Activated CD8-positive, alpha-beta memory T cell treated with anti-CD3 and anti-CD28 coated beads, Interleukin-2, amount 50 U/mL, for 1 hour (primary cell): ENCODE data around the gene WDR93.

ENCODE experiments used
- DNase-seq: peaks from one replicate; pipeline ENCODE4 v3.0.0-alpha.2; 2020; ENCODE audit errors: extremely low read depth

WDR93 gene

GRCh38 chr15:89690276-89691218 is at the start of gene WDR93, which contains the start of gene PEX11A:
Gene WDR93 (plus strand): TSS chr15:89690811. CDS start chr15:89701747, 10,936 bp downstream.
Gene PEX11A (minus strand): TSS chr15:89690754. CDS start chr15:89690632, 122 bp downstream.
- DNase-seq = peak; percentile 25

GRCh38 chr15:89641053-89641452 is 49.6 kb upstream of the WDR93 start:
- no peak for DNase-seq

- no peak for DNase-seq
Measured at GRCh38 chr15:89642106-89642505, 48.5 kb upstream of the WDR93 start.

GRCh38 chr15:89645680-89646079 is 44.9 kb upstream of the WDR93 start:
- no peak for DNase-seq

GRCh38 chr15:89646416-89647141 is 44.0 kb upstream of the WDR93 start:
- DNase-seq = no peak

- no peak for DNase-seq
Measured at GRCh38 chr15:89647191-89647851, 43.3 kb upstream of the WDR93 start.

- DNase-seq = no peak
Measured at GRCh38 chr15:89648106-89649012, 42.3 kb upstream of the WDR93 start.

GRCh38 chr15:89649013-89649625 is 41.5 kb upstream of the WDR93 start:
- DNase-seq = no peak

- no peak for DNase-seq
Measured at GRCh38 chr15:89649716-89650115, 40.9 kb upstream of the WDR93 start.

- DNase-seq = no peak
Measured at GRCh38 chr15:89652131-89652530, 38.5 kb upstream of the WDR93 start.

GRCh38 chr15:89652666-89653065 is 37.9 kb upstream of the WDR93 start:
- DNase-seq = no peak

GRCh38 chr15:89653578-89653977 is 37.0 kb upstream of the WDR93 start:
- no peak for DNase-seq

- no peak for DNase-seq
Measured at GRCh38 chr15:89654301-89654761, 36.3 kb upstream of the WDR93 start.

GRCh38 chr15:89654847-89655805 is 35.5 kb upstream of the WDR93 start, which contains the start of gene KIF7:
Gene KIF7 (minus strand): TSS chr15:89655467. CDS start chr15:89652930, 2,537 bp downstream.
- DNase-seq = no peak

- DNase-seq = no peak
Measured at GRCh38 chr15:89656116-89656815, 34.3 kb upstream of the WDR93 start.

- no peak for DNase-seq
Measured at GRCh38 chr15:89657686-89658200, 32.9 kb upstream of the WDR93 start.

- DNase-seq = no peak
Measured at GRCh38 chr15:89659295-89659694, 31.3 kb upstream of the WDR93 start.

GRCh38 chr15:89660556-89660955 is 30.1 kb upstream of the WDR93 start:
- DNase-seq = no peak
